ENCODE measurements around the gene ZNF362.

- TF ChIP-seq, protein P1, sequence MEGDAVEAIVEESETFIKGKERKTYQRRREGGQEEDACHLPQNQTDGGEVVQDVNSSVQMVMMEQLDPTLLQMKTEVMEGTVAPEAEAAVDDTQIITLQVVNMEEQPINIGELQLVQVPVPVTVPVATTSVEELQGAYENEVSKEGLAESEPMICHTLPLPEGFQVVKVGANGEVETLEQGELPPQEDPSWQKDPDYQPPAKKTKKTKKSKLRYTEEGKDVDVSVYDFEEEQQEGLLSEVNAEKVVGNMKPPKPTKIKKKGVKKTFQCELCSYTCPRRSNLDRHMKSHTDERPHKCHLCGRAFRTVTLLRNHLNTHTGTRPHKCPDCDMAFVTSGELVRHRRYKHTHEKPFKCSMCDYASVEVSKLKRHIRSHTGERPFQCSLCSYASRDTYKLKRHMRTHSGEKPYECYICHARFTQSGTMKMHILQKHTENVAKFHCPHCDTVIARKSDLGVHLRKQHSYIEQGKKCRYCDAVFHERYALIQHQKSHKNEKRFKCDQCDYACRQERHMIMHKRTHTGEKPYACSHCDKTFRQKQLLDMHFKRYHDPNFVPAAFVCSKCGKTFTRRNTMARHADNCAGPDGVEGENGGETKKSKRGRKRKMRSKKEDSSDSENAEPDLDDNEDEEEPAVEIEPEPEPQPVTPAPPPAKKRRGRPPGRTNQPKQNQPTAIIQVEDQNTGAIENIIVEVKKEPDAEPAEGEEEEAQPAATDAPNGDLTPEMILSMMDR (IDR thresholded peaks at IDR 0.05; ENCODE audit: poor library complexity): no peak
- no peak for TF ChIP-seq EZH2phosphoT487 (IDR thresholded peaks at IDR 0.05; ENCODE audit: low read depth, severe bottlenecking, unreplicated experiment)
- no peak for TF ChIP-seq EZH2 (IDR thresholded peaks at IDR 0.05; ENCODE audit: borderline replicate concordance)
Measured at GRCh38 chr1:33346927-33347649, 90.8 kb downstream of the ZNF362 start.

Data from hepatocyte (in vitro differentiated cells).